ENCODE measurements around the gene STX10. TPM values are rescaled to one million over a fixed set of nuclear protein-coding genes. Genes with fewer than 3 reads are reported as not detected.
A peak's percentile ranks its signal among the peaks of the same experiment; 100 is the strongest.
"Not testable (repeated sequence)": the region's sequence is repeated elsewhere in the genome, so short reads cannot be mapped to it uniquely, and the experiment has no call there.

The STX10 gene
- total RNA-seq, 4 donors from 2014 or later: 41.0 to 97.6 (median 53.9) TPM

DNA sequence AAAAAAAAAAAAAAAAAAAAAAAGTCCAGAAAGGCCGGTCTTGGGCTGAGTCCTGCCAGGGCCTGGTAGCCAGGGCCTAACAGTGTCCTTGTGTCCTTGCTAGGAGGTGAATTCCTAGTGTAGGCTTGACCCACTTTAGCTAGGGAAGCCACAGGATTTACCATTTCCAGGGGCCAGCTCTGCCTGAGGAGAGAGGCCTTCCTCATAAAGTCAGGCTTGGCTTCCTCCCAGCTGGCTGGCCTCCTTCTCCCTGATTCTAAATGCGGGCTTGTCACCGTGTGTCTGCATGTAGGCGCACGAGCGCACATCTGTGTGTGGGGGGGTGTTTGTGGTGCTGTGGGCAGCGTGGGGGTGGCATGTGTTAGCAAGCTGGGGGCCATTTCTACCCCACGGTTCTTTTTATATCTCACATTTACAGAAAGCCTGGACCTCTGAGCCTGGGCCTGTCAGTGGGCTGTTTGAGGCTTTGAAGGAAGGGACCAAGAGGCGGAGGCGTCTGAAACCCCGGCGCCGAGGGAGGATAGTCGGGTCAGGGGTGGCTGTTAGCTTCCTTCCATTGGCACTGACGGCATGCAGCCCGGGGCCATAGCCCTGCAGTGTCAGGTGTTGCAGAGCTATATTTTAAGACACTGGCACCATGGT lies 31.7 kb upstream of the STX10 start:
- TF ChIP-seq, protein P1, sequence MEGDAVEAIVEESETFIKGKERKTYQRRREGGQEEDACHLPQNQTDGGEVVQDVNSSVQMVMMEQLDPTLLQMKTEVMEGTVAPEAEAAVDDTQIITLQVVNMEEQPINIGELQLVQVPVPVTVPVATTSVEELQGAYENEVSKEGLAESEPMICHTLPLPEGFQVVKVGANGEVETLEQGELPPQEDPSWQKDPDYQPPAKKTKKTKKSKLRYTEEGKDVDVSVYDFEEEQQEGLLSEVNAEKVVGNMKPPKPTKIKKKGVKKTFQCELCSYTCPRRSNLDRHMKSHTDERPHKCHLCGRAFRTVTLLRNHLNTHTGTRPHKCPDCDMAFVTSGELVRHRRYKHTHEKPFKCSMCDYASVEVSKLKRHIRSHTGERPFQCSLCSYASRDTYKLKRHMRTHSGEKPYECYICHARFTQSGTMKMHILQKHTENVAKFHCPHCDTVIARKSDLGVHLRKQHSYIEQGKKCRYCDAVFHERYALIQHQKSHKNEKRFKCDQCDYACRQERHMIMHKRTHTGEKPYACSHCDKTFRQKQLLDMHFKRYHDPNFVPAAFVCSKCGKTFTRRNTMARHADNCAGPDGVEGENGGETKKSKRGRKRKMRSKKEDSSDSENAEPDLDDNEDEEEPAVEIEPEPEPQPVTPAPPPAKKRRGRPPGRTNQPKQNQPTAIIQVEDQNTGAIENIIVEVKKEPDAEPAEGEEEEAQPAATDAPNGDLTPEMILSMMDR (IDR thresholded peaks at IDR 0.05): no peak
- no peak for ATAC-seq (ENCODE audit: low FRiP score)
- no peak for DNase-seq (ENCODE audit: low spot score)

DNA sequence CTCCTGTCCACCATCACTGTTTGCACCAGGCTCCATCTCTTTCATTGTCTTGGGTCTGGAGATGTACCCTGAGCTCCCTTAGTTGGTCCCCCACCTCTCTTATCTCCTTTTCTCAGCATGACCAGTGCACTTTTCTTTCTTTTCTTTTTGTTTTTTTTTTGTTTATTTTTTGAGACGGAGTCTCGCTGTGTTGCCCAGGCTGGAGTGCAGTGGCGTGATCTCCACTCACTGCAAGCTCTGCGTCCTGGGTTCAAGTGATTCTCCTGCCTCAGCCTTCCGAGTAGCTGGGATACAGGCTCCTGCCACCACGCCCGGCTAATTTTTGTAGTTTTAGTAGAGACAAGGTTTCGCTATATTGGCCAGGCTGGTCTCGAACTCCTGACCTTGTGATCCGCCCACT lies 28.1 kb upstream of the STX10 start:
- not testable (repeated sequence) for ATAC-seq (ENCODE audit: low FRiP score); DNase-seq (ENCODE audit: low spot score)

DNA sequence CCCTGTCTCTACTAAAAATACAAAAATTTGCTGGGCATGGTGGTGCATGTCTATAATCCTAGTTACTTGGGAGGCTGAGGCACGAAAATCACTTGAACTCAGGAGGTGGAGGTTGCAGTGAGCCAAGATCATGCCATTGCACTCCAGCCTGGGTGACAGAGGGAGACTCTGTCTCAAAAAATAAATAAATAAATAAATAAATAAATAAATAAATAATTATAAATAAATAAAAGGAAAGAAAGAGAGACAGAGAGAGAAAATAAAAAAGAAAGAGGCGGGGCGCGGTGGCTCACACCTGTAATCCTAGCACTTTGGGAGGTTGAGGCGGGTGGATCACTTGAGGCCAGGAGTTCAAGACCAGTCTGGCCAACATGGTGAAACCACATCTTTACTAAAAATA lies 27.4 kb upstream of the STX10 start:
- ATAC-seq (ENCODE audit: low FRiP score); DNase-seq (ENCODE audit: low spot score): not testable (repeated sequence)

DNA sequence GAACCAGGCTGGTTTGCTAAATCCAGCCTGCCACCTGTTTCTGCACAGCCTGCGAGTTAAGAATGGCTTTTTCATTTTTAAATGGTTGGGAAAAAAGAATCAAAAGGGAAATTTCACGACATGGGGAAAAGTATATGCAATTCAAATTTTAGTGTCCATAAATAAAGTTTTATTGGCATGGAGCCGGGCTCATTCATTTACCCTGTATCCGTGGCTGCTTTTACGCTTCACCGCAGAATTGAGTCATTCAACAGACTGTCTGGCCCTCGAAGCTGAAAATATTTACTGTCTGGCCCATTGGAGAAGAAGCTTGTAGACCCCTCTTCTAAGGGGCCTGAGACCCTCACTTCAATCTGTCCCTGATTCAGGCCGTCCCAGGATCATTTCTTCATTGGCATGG lies 26.2 kb upstream of the STX10 start:
- ATAC-seq (ENCODE audit: low FRiP score) (no peak), DNase-seq (ENCODE audit: low spot score) (no peak)
- TF ChIP-seq, protein P1 (IDR thresholded peaks at IDR 0.05): no peak

DNA sequence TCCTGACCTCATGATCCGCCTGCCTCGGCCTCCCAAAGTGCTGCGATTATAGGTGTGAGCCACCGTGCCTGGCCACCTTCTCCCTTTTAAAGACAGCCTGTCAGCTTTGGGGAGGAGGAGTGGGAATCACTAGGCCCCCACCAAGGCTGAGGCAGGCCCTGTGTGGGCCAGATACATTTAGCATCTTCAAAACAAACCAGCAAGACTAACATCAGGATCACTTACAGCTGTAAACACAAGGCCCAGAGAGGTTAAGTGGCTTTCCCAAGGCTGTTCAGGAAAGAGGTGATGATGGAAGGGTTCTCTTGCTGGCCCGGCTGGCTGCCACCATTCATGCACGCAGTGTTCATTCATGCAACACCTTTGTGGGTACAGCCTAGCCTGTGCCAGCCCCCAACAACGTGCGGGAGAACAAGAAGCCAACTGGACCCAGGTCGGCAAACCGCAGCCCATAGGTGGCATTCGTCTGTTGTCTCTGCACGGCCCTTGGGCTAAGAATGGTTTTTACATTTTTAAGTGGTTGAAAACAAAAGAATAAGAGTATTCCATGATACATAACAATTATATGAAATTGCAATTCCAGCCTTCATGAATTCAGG lies 23.1 kb upstream of the STX10 start:
- DNase-seq (ENCODE audit: low spot score): no peak
- TF ChIP-seq, protein P1 (IDR thresholded peaks at IDR 0.05): no peak
- ATAC-seq (ENCODE audit: low FRiP score): no peak

DNA sequence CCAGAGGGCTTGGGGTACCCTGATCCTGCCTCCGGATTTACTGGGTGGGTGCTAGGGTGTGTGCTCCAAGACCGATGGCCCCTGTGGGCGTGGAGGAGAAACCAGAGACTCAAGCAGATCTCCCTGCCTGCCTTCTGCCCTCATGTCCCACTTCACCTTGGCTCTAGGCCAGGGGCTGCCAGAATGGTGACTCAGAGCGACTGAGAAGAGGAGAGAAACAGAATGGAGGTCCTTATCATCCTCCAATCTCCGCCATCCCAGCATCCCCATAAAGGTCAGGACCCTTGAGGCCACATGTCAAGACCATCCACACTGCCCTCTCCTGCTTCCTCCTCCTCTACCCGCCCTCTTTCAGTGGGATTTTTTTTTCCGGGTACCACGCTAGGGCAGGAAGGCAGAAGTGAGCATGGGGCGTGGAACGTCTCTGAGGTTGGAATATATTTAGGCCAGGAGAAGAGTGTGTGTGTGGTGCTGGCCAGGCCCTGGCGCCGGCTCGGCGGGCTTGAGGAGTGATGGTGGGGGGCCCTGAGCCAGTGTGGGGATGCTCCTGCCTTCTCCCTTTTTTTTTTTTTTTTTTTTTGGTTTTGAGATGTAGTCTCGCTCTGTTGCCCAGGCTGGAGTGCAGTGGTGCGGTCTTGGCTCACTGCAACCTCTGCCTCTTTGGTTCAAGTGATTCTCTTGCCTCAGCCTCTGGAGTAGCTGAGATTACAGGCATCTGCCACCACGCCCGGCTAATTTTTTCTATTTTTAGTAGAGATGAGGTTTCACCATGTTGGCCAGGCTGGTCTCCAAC lies 22.4 kb upstream of the STX10 start:
- DNase-seq (ENCODE audit: low spot score) (peak; percentile 90), ATAC-seq (ENCODE audit: low FRiP score) (no peak)
- TF ChIP-seq, protein P1 (IDR thresholded peaks at IDR 0.05): no peak

DNA sequence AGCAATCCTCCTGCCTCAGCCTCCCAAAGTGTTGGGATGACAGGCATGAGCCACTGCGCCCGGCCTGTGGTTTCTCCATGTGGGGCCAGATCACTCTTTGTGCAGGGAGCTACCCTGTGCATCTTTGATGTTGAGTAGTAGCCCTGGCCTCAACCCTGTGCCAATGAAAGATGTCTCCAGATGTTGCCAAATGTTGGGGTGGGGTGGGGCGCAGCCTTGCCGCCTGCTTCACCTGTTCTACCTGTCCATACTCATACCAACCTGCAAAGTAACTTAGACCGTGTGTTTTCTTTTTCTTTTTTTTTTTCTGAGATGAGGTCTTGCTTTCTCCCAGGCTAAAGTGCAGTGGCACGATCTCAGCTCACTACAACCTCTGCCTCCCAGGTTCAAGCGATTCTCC lies 21.0 kb upstream of the STX10 start:
- DNase-seq (ENCODE audit: low spot score): no peak
- TF ChIP-seq, protein P1 (IDR thresholded peaks at IDR 0.05): no peak
- no peak for ATAC-seq (ENCODE audit: low FRiP score)

DNA sequence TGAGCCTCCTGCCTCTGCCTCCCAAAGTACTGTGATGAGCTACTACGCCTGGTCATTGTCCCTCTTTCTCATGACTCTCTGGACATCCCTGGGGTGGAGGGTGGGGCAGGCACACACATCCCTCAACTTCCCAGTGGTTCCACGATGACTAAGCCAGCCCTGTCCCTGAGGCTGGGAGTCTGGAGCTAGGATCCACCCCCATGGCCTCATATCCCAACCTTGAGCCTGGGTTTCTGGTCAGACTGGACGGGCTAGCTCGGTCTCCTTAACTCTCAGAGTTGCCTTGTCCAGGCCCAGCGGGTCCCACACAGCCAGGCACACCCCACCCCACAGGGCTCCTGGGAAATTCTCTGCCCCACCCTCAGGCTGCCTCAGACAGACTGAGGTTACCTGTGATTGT lies 19.6 kb upstream of the STX10 start:
- ATAC-seq (ENCODE audit: low FRiP score) (no peak), DNase-seq (ENCODE audit: low spot score) (no peak)
- TF ChIP-seq, protein P1 (IDR thresholded peaks at IDR 0.05): no peak

DNA sequence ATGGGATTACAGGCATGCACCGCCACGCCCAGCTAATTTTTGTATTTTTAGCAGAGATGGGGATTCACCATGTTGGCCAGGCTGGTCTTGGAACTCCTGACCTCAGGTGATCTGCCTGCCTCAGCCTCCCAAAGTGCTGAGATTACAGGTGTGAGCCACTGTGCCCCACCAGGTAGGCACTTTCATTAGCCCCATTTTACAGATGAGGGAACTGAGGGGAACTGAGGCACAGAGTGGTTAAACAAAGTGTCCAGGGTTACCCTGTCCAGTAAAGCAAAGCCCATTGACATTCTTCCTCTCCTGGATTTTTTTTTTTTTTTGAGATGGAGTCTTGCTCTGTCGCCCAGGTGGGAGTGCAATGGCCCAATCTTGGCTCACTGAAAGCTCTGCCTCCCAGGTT lies 16.0 kb upstream of the STX10 start:
- not testable (repeated sequence) for ATAC-seq (ENCODE audit: low FRiP score)

More for the DNA sequence above, 16.0 kb upstream of the STX10 start:
- DNase-seq (ENCODE audit: low spot score): not testable (repeated sequence)

Data from omental fat pad (tissue), 4 donors.